ENCODE measurements around the gene DOCK1. TPM values are rescaled to one million over a fixed set of nuclear protein-coding genes. Genes with fewer than 3 reads are reported as not detected.

Gene DOCK1
- total and polyA plus RNA-seq, 7 experiments from 2014 or later, result 0.11 to 1.2 (median 0.34) TPM; not detected in 2

GRCh38 chr10:126948355-126949160, 43.3 kb downstream of the DOCK1 start:
- DNase-seq, result no peak
- CTCF ChIA-PET, result no interaction called here
- Mint-ChIP-seq H3K4me1 (no peaks in the 10 kb centered on the region), H3K27ac (no peak overlapping the region), H3K9me3 (peaks cover 0 to 12% (median 0%) of the 10 kb centered on the region in 11 donors), H3K4me3 (no peak overlapping the region), H3K36me3 (no peaks in the 10 kb centered on the region), H3K27me3 (peaks cover 0 to 4% (median 0%) of the 10 kb centered on the region in 5 donors)
- ATAC-seq, result no peak
- intact Hi-C loops (cut with micrococcal nuclease), result no loop called here
- Histone ChIP-seq H3K36me3 (ENCODE audit: control insufficient read depth in 2 of 3, insufficient read depth in 3 of 3, low read length in 3 of 3) (no peaks in the 10 kb centered on the region), H3K9me3 (ENCODE audit: control insufficient read depth in 2 of 3, low read length in 3 of 3) (no peaks in the 10 kb centered on the region), H3K4me1 (ENCODE audit: control insufficient read depth in 2 of 2, insufficient read depth in 2 of 2, low read length in 2 of 2) (no peaks in the 10 kb centered on the region), H3K4me3 (ENCODE audit: low read length) (no peak overlapping the region), H3K27me3 (ENCODE audit: control insufficient read depth in 2 of 2, insufficient read depth in 2 of 2, low read length in 2 of 2) (no peaks in the 10 kb centered on the region), H3K27ac (ENCODE audit: low read depth, low read length) (no peak overlapping the region)
- POLR2A ChIA-PET, result no interaction called here

- CTCF ChIA-PET, result no interaction called here
- ATAC-seq, result no peak
Observed at GRCh38 chr10:126949161-126949503, 43.9 kb downstream of the DOCK1 start.

GRCh38 chr10:126950401-126951105, 45.3 kb downstream of the DOCK1 start:
- Histone ChIP-seq H3K4me1 (ENCODE audit: control insufficient read depth in 2 of 2, insufficient read depth in 2 of 2, low read length in 2 of 2) (no peaks in the 10 kb centered on the region), H3K27ac (ENCODE audit: low read depth, low read length) (no peak overlapping the region), H3K4me3 (ENCODE audit: low read length) (no peak overlapping the region), H3K27me3 (ENCODE audit: control insufficient read depth in 2 of 2, insufficient read depth in 2 of 2, low read length in 2 of 2) (no peaks in the 10 kb centered on the region), H3K9me3 (ENCODE audit: control insufficient read depth in 2 of 3, low read length in 3 of 3) (no peaks in the 10 kb centered on the region), H3K36me3 (ENCODE audit: control insufficient read depth in 2 of 3, insufficient read depth in 3 of 3, low read length in 3 of 3) (no peaks in the 10 kb centered on the region)
- Mint-ChIP-seq H3K4me3 (no peak overlapping the region), H3K9me3 (peaks cover 0 to 3% (median 0%) of the 10 kb centered on the region in 11 donors), H3K4me1 (no peaks in the 10 kb centered on the region), H3K27ac (no peak overlapping the region), H3K27me3 (no peaks in the 10 kb centered on the region), H3K36me3 (no peaks in the 10 kb centered on the region)
- intact Hi-C loops (cut with micrococcal nuclease), result no loop called here
- ChIA-PET CTCF (no interaction called here), POLR2A (no interaction called here)
- ATAC-seq (no peak), DNase-seq (no peak)

More at GRCh38 chr10:126949161-126949503, 43.9 kb downstream of the DOCK1 start:
- H3K4me3 ChIP-seq (ENCODE audit: low read length), result no peak overlapping the region
- H3K4me3 Mint-ChIP-seq, result no peak overlapping the region
- POLR2A ChIA-PET, result no interaction called here
- H3K4me1 ChIP-seq (ENCODE audit: control insufficient read depth in 2 of 2, insufficient read depth in 2 of 2, low read length in 2 of 2), result no peaks in the 10 kb centered on the region
- H3K9me3 Mint-ChIP-seq, result peaks cover 0 to 7% (median 0%) of the 10 kb centered on the region in 11 donors
- no peaks in the 10 kb centered on the region for H3K36me3 Mint-ChIP-seq
- DNase-seq, result no peak
- H3K9me3 ChIP-seq (ENCODE audit: control insufficient read depth in 2 of 3, low read length in 3 of 3), result no peaks in the 10 kb centered on the region
- intact Hi-C loops (cut with micrococcal nuclease), result no loop called here
- no peaks in the 10 kb centered on the region for H3K27me3 ChIP-seq (ENCODE audit: control insufficient read depth in 2 of 2, insufficient read depth in 2 of 2, low read length in 2 of 2)
- H3K36me3 ChIP-seq (ENCODE audit: control insufficient read depth in 2 of 3, insufficient read depth in 3 of 3, low read length in 3 of 3), result no peaks in the 10 kb centered on the region
- no peaks in the 10 kb centered on the region for H3K4me1 Mint-ChIP-seq
- no peak overlapping the region for H3K27ac ChIP-seq (ENCODE audit: low read depth, low read length)
- H3K27me3 Mint-ChIP-seq, result peaks cover 0 to 4% (median 0%) of the 10 kb centered on the region in 5 donors
- no peak overlapping the region for H3K27ac Mint-ChIP-seq

- no peak overlapping the region for H3K27ac Mint-ChIP-seq
- Histone ChIP-seq H3K36me3 (ENCODE audit: control insufficient read depth in 2 of 3, insufficient read depth in 3 of 3, low read length in 3 of 3) (no peaks in the 10 kb centered on the region), H3K27me3 (ENCODE audit: control insufficient read depth in 2 of 2, insufficient read depth in 2 of 2, low read length in 2 of 2) (no peaks in the 10 kb centered on the region), H3K4me1 (ENCODE audit: control insufficient read depth in 2 of 2, insufficient read depth in 2 of 2, low read length in 2 of 2) (no peaks in the 10 kb centered on the region), H3K27ac (ENCODE audit: low read depth, low read length) (no peak overlapping the region), H3K4me3 (ENCODE audit: low read length) (no peak overlapping the region), H3K9me3 (ENCODE audit: control insufficient read depth in 2 of 3, low read length in 3 of 3) (no peaks in the 10 kb centered on the region)
- peaks cover 0 to 3% (median 0%) of the 10 kb centered on the region in 5 donors for H3K27me3 Mint-ChIP-seq
- H3K9me3 Mint-ChIP-seq, result peaks cover 0 to 2% (median 0%) of the 10 kb centered on the region in 11 donors
- no peaks in the 10 kb centered on the region for H3K36me3 Mint-ChIP-seq
- CTCF ChIA-PET, result no interaction called here
- DNase-seq (no peak), ATAC-seq (no peak)
- H3K4me1 Mint-ChIP-seq, result no peaks in the 10 kb centered on the region
- intact Hi-C loops (cut with micrococcal nuclease), result no loop called here
- H3K4me3 Mint-ChIP-seq, result no peak overlapping the region
- POLR2A ChIA-PET, result no interaction called here
Observed at GRCh38 chr10:126953886-126954285, 48.7 kb downstream of the DOCK1 start.

- H3K27me3 ChIP-seq (ENCODE audit: control insufficient read depth in 2 of 2, insufficient read depth in 2 of 2, low read length in 2 of 2), result no peaks in the 10 kb centered on the region
- POLR2A ChIA-PET, result no interaction called here
- Mint-ChIP-seq H3K9me3 (peaks cover 0 to 2% (median 0%) of the 10 kb centered on the region in 11 donors), H3K27me3 (peaks cover 0 to 8% (median 0%) of the 10 kb centered on the region in 5 donors), H3K36me3 (no peaks in the 10 kb centered on the region), H3K27ac (no peak overlapping the region), H3K4me3 (no peak overlapping the region), H3K4me1 (no peaks in the 10 kb centered on the region)
- CTCF ChIA-PET, result no interaction called here
- no peaks in the 10 kb centered on the region for H3K36me3 ChIP-seq (ENCODE audit: control insufficient read depth in 2 of 3, insufficient read depth in 3 of 3, low read length in 3 of 3)
- no peak overlapping the region for H3K27ac ChIP-seq (ENCODE audit: low read depth, low read length)
- DNase-seq (no peak), ATAC-seq (no peak)
- intact Hi-C loops (cut with micrococcal nuclease), result no loop called here
- no peaks in the 10 kb centered on the region for H3K4me1 ChIP-seq (ENCODE audit: control insufficient read depth in 2 of 2, insufficient read depth in 2 of 2, low read length in 2 of 2)
- no peaks in the 10 kb centered on the region for H3K9me3 ChIP-seq (ENCODE audit: control insufficient read depth in 2 of 3, low read length in 3 of 3)
- H3K4me3 ChIP-seq (ENCODE audit: low read length), result no peak overlapping the region
Observed at GRCh38 chr10:126955396-126955795, 50.2 kb downstream of the DOCK1 start.

GRCh38 chr10:126955934-126956711, 50.9 kb downstream of the DOCK1 start:
- Histone ChIP-seq H3K36me3 (ENCODE audit: control insufficient read depth in 2 of 3, insufficient read depth in 3 of 3, low read length in 3 of 3) (no peaks in the 10 kb centered on the region), H3K4me3 (ENCODE audit: low read length) (no peak overlapping the region), H3K9me3 (ENCODE audit: control insufficient read depth in 2 of 3, low read length in 3 of 3) (no peaks in the 10 kb centered on the region), H3K4me1 (ENCODE audit: control insufficient read depth in 2 of 2, insufficient read depth in 2 of 2, low read length in 2 of 2) (no peaks in the 10 kb centered on the region), H3K27me3 (ENCODE audit: control insufficient read depth in 2 of 2, insufficient read depth in 2 of 2, low read length in 2 of 2) (no peaks in the 10 kb centered on the region), H3K27ac (ENCODE audit: low read depth, low read length) (no peak overlapping the region)
- ChIA-PET POLR2A (no interaction called here), CTCF (no interaction called here)
- H3K36me3 Mint-ChIP-seq, result no peaks in the 10 kb centered on the region
- no peak overlapping the region for H3K27ac Mint-ChIP-seq
- DNase-seq (no peak), ATAC-seq (no peak)
- peaks cover 0 to 8% (median 0%) of the 10 kb centered on the region in 5 donors for H3K27me3 Mint-ChIP-seq
- no peak overlapping the region for H3K4me3 Mint-ChIP-seq
- peaks cover 0 to under 1% (median 0%) of the 10 kb centered on the region in 7 donors for H3K4me1 Mint-ChIP-seq
- H3K9me3 Mint-ChIP-seq, result peaks cover 0 to 2% (median 0%) of the 10 kb centered on the region in 11 donors
- intact Hi-C loops (cut with micrococcal nuclease), result no loop called here
